Measurements from ENCODE around the gene MYNN. TPM values are rescaled to one million over a fixed set of nuclear protein-coding genes. Genes with fewer than 3 reads are reported as not detected.

The MYNN gene
- total and polyA plus RNA-seq, 9 of the 15 experiments (the other 6 are each of a cell fraction or from before 2014, with no cell fraction given): 10.4 to 35.7 (median 21.3) TPM

DNA sequence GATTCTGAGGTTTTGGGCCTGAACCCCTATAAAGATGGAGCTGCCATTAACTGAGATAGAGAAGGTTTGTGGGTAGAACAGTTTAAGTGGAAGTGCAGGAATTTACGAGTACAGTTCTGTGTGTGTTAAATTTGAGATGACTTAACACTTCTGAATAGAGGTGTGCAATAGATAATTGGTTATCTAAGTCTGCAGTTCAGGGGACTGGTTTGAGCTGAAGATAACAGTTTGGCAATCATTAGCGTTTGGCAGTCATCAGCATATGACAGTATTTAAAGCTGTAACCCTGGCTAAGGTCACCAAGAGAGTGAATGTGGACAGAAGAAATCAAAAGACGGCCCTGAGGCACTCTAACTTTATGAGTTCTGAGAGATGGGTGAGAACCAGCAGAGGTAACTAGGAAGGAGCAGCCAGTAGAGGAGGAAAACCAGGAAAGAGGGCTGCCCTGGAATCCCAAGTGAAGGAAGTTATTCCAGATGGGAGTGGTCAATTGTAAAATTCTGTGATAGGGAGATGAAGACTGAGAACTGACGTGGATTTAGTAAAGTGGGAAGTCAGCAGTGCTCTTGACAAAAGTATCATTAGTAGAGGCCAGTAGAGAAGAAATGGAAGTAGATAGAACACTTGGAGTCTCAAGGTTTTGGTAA is 8.1 kb downstream of the MYNN start (continued):
- no peak for TF ChIP-seq ATF2 (CRISPR knock-in tag; IDR thresholded peaks at IDR 0.05)
- peak; percentile 92 for TF ChIP-seq EP300 (IDR thresholded peaks at IDR 0.05; ENCODE audit: low read length)
- no peak for TF ChIP-seq RBM15 (IDR thresholded peaks at IDR 0.05; ENCODE audit: insufficient read depth, low read length)
- peak in 1 of 2 experiments; percentile 60; a peak in 2 of 4 replicates for TF ChIP-seq HDAC1 (IDR thresholded peaks at IDR 0.05)
- no peak for TF ChIP-seq ATF1 (CRISPR knock-in tag; IDR thresholded peaks at IDR 0.05)
- TF ChIP-seq ATF1 (tag; IDR thresholded peaks at IDR 0.05): peak; percentile 37; the same call in 1 of the 2 replicates
- no peak for TF ChIP-seq BRD9 (IDR thresholded peaks at IDR 0.05; ENCODE audit: low read depth, partially characterized antibody)
- TF ChIP-seq, protein P1, sequence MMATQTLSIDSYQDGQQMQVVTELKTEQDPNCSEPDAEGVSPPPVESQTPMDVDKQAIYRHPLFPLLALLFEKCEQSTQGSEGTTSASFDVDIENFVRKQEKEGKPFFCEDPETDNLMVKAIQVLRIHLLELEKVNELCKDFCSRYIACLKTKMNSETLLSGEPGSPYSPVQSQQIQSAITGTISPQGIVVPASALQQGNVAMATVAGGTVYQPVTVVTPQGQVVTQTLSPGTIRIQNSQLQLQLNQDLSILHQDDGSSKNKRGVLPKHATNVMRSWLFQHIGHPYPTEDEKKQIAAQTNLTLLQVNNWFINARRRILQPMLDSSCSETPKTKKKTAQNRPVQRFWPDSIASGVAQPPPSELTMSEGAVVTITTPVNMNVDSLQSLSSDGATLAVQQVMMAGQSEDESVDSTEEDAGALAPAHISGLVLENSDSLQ (IDR thresholded peaks at IDR 0.05): peak; percentile 40
- no peak for TF ChIP-seq ZNF212 (CRISPR knock-in tag; IDR thresholded peaks at IDR 0.05)
- TF ChIP-seq ZBTB7A (IDR thresholded peaks at IDR 0.05; ENCODE audit: borderline replicate concordance, control insufficient read depth, low read depth, low read length): no peak
- no peak for TF ChIP-seq RUNX1 (IDR thresholded peaks at IDR 0.05; ENCODE audit: low read depth)
- TF ChIP-seq ZNF431 (CRISPR knock-in tag; IDR thresholded peaks at IDR 0.05): no peak
- TF ChIP-seq TFAP4 (CRISPR knock-in tag; IDR thresholded peaks at IDR 0.05; ENCODE audit: borderline replicate concordance): no peak
- no peak for TF ChIP-seq PHTF2 (CRISPR knock-in tag; IDR thresholded peaks at IDR 0.05)
- no peak for TF ChIP-seq PHF20 (IDR thresholded peaks at IDR 0.05; ENCODE audit: partially characterized antibody)
- no peak for TF ChIP-seq RBM34 (IDR thresholded peaks at IDR 0.05; ENCODE audit: borderline replicate concordance, insufficient read depth, low read length)
- no peak for TF ChIP-seq ZBED1 (IDR thresholded peaks at IDR 0.05)
- peak; percentile 83 for TF ChIP-seq C11orf30 (IDR thresholded peaks at IDR 0.05; ENCODE audit: low read depth)
- TF ChIP-seq POLR2AphosphoS5 (IDR thresholded peaks at IDR 0.05; ENCODE audit: control insufficient read depth, insufficient read depth, low read depth, low read length): peak; percentile 77
- peak; percentile 53; the same call in 1 of the 2 replicates for TF ChIP-seq ZEB2 (IDR thresholded peaks at IDR 0.05)
- no peak for TF ChIP-seq NONO (IDR thresholded peaks at IDR 0.05; ENCODE audit: low read depth in 2 of 2, low read length in 1 of 2)
- no peak for TF ChIP-seq HNRNPL (IDR thresholded peaks at IDR 0.05; ENCODE audit: low read depth, low read length)
- no peak for TF ChIP-seq THRAP3 (IDR thresholded peaks at IDR 0.05; ENCODE audit: borderline replicate concordance)
- peak; percentile 90 for TF ChIP-seq CBFA2T2 (conservative IDR thresholded peaks at IDR 0.05)
- no peak for TF ChIP-seq NFIX (CRISPR knock-in tag; IDR thresholded peaks at IDR 0.05; ENCODE audit: low read depth)
- TF ChIP-seq RBM22 (IDR thresholded peaks at IDR 0.05; ENCODE audit: low read depth, low read length, poor library complexity, severe bottlenecking): no peak
- no peak for TF ChIP-seq POLR2H (tag; IDR thresholded peaks at IDR 0.05; ENCODE audit: low read depth)
- no peak for TF ChIP-seq WHSC1 (IDR thresholded peaks at IDR 0.05; ENCODE audit: low read length)
- peak; percentile 92 for TF ChIP-seq DPF2 (IDR thresholded peaks at IDR 0.05)
- no peak for TF ChIP-seq SNIP1 (IDR thresholded peaks at IDR 0.05; ENCODE audit: low read depth)

All from K562 (cell line).